ENCODE data around the gene FAF2.

The FAF2 gene

GRCh38 chr5:176413709-176414191, 34.4 kb upstream of the FAF2 start:
- no peak for TF ChIP-seq GATA3 (IDR thresholded peaks at IDR 0.05; ENCODE audit: low read depth, low read length)

- no peak for TF ChIP-seq GATA3 (IDR thresholded peaks at IDR 0.05; ENCODE audit: low read depth, low read length)
- no peak for TF ChIP-seq GATA2 (IDR thresholded peaks at IDR 0.05; ENCODE audit: low read depth, low read length)
These were observed 33.5 kb upstream of the FAF2 start for GRCh38 chr5:176414704-176415103.

DNA sequence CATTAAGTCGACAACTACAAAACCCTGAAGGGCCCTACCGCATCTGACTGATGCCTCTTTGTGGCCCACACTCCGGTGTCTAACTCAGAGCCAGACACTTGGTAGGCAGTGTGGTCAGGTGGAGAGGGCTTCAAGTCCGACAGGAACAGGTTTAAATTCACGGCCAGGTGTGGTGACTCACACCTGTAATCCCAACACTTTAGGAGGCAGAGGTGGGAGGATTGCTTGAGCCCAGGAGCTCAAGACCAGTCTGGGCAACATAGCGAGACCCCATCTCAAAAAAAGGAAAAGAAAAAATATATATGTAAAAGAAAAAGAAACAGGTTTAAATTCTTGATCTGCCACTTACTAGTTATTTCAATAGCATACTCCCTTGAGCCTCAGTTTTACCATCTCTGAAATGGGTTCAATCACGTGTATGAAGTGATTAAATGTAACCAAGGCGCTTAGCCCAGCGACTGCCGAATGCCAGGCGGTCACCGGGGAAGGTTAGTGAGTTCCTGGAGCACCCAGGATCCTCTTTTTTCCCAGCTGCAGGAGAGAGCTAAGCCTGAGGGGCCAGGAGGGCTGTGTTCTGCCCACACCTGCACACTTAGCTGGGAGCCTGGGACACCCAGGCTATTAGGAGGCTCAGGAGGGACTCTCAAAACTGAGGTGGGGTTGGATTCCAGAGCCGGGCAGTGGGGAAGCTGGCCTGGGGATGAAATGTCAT, 32.8 kb upstream of the FAF2 start:
- no peak for TF ChIP-seq GATA2 (IDR thresholded peaks at IDR 0.05; ENCODE audit: low read depth, low read length)
- TF ChIP-seq GATA3 (IDR thresholded peaks at IDR 0.05; ENCODE audit: low read depth, low read length) = no peak

DNA sequence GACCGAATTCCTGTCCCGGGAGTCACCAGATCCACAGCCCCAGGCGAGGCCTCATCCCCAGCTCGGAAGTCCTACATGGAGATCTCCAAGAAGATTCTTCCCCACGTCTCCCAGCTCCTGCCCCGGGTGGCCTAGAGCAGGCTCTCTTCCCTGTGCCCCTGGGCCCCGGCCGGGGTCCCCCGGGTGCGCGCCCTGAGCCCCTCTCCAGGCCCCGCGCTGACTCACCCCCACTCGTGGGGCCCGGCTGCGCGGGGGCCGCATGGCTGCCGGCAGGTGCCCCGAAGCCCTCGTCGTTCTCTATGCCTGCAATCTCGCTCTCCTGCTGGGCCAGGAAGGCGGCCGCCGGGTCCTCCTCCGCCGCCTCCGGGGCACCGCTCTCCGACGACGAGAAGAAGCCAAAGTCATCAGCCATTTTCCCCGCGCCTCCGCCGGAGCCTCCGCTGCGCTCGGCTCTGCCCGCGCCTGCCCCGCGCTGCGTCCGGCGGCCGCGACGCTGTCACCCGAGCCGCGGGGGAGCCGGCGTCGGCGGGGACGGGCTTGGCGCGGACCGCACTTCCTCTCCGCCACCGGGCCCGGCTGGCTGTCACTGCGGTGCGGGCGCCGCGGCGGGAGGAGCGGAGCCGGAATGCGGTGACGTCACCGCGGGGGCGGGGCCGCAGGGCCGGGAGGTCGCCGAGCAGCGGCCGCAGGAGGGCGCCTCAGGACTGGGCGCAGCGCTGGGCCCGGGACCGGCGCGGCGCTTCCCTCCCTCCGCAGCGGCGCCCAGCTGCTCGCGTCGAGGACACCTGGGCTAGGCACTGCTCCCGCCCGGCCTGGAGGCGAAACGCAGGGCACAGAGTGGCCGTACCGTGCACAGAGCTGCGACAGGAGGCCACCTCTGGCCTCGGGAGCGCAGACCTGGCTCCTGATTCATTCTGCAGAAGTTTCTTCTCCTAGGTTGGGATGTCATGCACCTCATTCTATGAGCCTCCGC, 31.9 kb upstream of the FAF2 start, which contains the start of gene CLTB:
Gene CLTB (minus strand): TSS at position 588 of the 973 bp plus-strand sequence. CDS start 176 bp downstream, at position 412.
- no peak for TF ChIP-seq GATA3 (IDR thresholded peaks at IDR 0.05; ENCODE audit: low read depth, low read length)
- TF ChIP-seq GATA2 (IDR thresholded peaks at IDR 0.05; ENCODE audit: low read depth, low read length) = no peak

- TF ChIP-seq GATA3 (IDR thresholded peaks at IDR 0.05; ENCODE audit: low read depth, low read length) = no peak
- TF ChIP-seq GATA2 (IDR thresholded peaks at IDR 0.05; ENCODE audit: low read depth, low read length) = no peak
These were observed 31.2 kb upstream of the FAF2 start for GRCh38 chr5:176416965-176417364.

DNA sequence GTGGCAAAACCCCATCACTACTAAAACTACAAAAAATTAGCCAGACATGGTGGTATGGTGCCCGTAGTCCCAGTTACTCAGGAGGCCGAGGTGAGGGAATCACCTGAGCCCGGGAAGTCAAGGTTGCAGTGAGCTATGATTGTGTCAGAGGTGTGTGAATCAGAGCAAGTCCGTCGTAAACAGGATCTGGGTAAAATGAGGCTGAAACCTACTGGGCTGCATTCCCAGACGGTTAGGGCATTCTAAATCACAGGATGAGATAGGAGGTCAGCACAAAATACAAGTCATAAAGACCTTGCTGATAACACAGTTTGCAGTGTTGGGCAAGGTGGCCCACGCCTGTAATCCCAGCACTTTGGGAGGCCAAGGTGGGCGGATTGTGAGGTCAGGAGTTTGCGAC, 29.9 kb upstream of the FAF2 start:
- TF ChIP-seq GATA2 (IDR thresholded peaks at IDR 0.05; ENCODE audit: low read depth, low read length) = no peak
- TF ChIP-seq GATA3 (IDR thresholded peaks at IDR 0.05; ENCODE audit: low read depth, low read length) = no peak

- TF ChIP-seq GATA2 (IDR thresholded peaks at IDR 0.05; ENCODE audit: low read depth, low read length) (no peak), GATA3 (IDR thresholded peaks at IDR 0.05; ENCODE audit: low read depth, low read length) (no peak)
These were observed 28.1 kb upstream of the FAF2 start for GRCh38 chr5:176420086-176420485.

- TF ChIP-seq GATA3 (IDR thresholded peaks at IDR 0.05; ENCODE audit: low read depth, low read length) (no peak), GATA2 (IDR thresholded peaks at IDR 0.05; ENCODE audit: low read depth, low read length) (no peak)
These were observed 27.1 kb upstream of the FAF2 start for GRCh38 chr5:176420972-176421544.

GRCh38 chr5:176424181-176424580, 24.0 kb upstream of the FAF2 start:
- TF ChIP-seq GATA3 (IDR thresholded peaks at IDR 0.05; ENCODE audit: low read depth, low read length) = no peak
- no peak for TF ChIP-seq GATA2 (IDR thresholded peaks at IDR 0.05; ENCODE audit: low read depth, low read length)

- no peak for TF ChIP-seq GATA2 (IDR thresholded peaks at IDR 0.05; ENCODE audit: low read depth, low read length)
- no peak for TF ChIP-seq GATA3 (IDR thresholded peaks at IDR 0.05; ENCODE audit: low read depth, low read length)
These were observed 23.0 kb upstream of the FAF2 start for GRCh38 chr5:176425138-176425537.

- TF ChIP-seq GATA2 (IDR thresholded peaks at IDR 0.05; ENCODE audit: low read depth, low read length) (no peak), GATA3 (IDR thresholded peaks at IDR 0.05; ENCODE audit: low read depth, low read length) (no peak)
These were observed 22.4 kb upstream of the FAF2 start for GRCh38 chr5:176425791-176426190.

DNA sequence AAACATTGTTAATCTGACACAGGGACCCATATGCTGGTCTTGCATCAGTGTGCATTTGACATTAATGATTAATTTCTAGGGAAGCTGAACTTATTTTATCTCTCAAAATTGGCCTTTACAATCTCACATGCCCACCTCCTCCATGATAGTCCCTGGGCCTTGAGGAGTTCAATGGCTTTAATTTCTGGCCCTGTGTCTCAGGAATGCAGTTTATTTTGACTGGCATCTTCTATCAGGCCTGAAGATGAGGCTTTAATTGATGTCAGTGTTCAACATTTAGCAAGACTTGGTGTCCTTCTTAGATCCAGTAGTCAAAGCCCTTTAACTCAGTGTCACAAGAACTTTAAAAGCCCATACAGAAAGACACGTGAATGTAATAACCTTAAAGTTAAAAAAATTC, 21.3 kb upstream of the FAF2 start:
- TF ChIP-seq GATA2 (IDR thresholded peaks at IDR 0.05; ENCODE audit: low read depth, low read length) (no peak), GATA3 (IDR thresholded peaks at IDR 0.05; ENCODE audit: low read depth, low read length) (no peak)

DNA sequence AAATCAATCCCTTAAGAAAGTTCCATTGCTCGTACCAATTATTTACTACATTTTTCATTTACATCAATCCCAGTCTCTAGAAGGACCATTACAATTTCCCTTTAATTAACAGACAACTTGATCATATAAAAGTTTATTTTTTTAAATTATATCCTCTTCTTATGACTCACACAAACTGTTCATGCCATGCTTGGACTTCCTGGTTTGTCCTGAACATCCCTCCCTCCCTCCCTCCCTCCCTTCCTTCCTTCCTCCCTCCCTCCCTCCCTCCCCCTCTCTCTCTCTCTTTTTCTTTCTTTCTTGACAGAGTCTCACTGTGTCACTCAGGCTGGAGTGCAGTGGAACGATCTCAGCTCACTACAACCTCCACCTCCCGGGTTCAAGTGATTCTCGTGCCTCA, 20.2 kb upstream of the FAF2 start:
- TF ChIP-seq GATA3 (IDR thresholded peaks at IDR 0.05; ENCODE audit: low read depth, low read length) (no peak), GATA2 (IDR thresholded peaks at IDR 0.05; ENCODE audit: low read depth, low read length) (no peak)

DNA sequence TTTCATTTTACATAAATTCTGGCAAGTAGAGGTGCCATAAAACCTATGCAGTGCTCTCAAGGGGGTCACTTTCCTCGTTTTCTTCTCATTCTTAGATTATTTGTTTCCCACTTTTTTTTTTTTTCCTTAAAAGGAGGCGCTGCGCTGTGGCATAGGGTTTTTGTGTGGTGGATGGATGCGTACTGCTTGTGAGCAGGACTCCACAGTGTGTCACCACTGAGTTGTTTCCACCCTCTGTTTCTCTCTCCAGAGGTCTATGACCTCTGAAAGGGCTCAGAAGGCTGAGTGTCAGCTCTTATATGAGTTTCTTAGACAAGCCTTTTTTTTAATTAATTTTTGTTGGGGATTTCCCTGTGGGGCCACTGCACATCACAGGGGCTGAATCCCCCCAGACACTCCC, 18.2 kb upstream of the FAF2 start:
- TF ChIP-seq GATA3 (IDR thresholded peaks at IDR 0.05; ENCODE audit: low read depth, low read length) (no peak), GATA2 (IDR thresholded peaks at IDR 0.05; ENCODE audit: low read depth, low read length) (no peak)
